ENCODE data around the gene APBB3.

DNA sequence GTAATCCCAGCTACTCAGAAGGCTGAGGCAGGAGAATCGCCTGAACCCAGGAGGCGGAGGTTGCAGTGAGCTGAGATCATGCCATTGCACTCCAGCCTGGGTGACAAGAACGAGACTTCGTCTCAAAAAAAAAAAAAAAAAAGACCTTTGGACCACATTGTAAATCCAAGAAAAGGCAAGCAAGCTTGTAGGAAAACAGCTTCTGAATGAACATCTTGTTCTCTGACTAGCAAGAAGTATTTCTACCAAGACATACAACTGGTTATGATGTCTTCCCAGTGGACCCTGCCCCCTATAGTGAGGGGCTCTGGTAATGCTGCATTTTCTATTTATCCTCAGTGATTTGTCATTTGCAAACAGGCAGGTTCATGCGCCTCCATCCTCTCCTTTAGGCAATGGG lies 21.4 kb downstream of the APBB3 start:
- no peak for TF ChIP-seq POLR2A (IDR thresholded peaks at IDR 0.05)
- TF ChIP-seq CTCF (IDR thresholded peaks at IDR 0.05) = no peak
- TF ChIP-seq EP300 (IDR thresholded peaks at IDR 0.05) = no peak
